Activated naive CD8-positive, alpha-beta T cell treated with anti-CD3 and anti-CD28 coated beads, Interleukin-2, amount 50 U/mL, for 24 hours (primary cell): ENCODE measurements around the gene FCF1.

Source experiments
- ATAC-seq: fragments of 150-1000 bp; cut with Tn5 transposase; one replicate; pipeline ENCODE4 v1.10.0; 2021
- DNase-seq: peaks from one replicate; pipeline ENCODE4 v3.0.0; 2021
- H3K27ac Mint-ChIP-seq: one replicate; pipeline ENCODE4 v1.8.0; 2021; ENCODE audit warnings: mild to moderate bottlenecking, mixed read lengths
- H3K27me3 Mint-ChIP-seq: one replicate; pipeline ENCODE4 v1.8.0; 2021; ENCODE audit warnings: mixed read lengths
- H3K36me3 Mint-ChIP-seq: one replicate; pipeline ENCODE4 v1.8.0; 2021; ENCODE audit warnings: low read depth, mixed read lengths
- H3K4me1 Mint-ChIP-seq: one replicate; pipeline ENCODE4 v1.8.0; 2021; ENCODE audit warnings: mixed read lengths
- H3K4me3 Mint-ChIP-seq: one replicate; pipeline ENCODE4 v1.8.0; 2021; ENCODE audit warnings: mild to moderate bottlenecking, moderate library complexity, mixed read lengths
- H3K9me3 Mint-ChIP-seq: one replicate; pipeline ENCODE4 v1.8.0; 2021; ENCODE audit warnings: mixed read lengths

FCF1 gene

DNA sequence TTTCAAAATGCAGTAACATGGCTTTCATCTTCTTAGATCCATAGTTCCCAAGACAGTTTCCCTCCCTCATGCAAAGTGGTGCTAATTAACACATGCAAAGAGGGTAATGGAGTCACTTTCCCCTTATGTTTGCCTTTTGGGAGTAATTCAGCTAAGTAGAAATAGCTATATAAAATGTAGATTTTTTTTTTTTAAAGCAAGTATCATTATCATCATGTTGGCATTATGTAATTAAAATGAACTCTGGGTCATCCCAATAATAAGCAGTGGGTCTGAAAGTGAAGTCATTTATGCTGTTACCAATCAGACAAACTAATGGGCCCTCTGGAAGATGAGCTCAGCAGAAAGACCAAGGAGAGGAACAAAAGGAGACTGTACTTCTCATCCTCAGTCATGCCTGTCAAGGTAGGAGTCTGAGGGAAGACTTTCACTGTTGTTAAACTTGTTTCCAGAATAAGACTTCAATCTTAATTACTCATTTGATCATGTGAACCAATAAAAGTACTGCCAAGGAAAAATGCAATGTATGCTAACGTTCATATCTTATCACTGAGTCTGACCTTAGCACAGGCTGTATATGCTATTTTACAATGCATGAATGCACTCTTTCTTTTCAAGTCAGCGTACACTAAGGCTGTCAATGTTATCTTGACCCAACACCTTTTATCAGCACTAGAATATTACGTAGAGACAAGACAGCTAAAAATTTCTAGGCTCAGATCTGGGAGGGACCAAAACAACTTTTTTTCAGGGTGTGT is 26.8 kb upstream of the FCF1 start:
- ATAC-seq (no peak), DNase-seq (no peak)
- Mint-ChIP-seq H3K9me3 (no peaks in the 10 kb centered on the region), H3K4me1 (peaks cover 19% of the 10 kb centered on the region), H3K27me3 (no peaks in the 10 kb centered on the region), H3K36me3 (peaks cover 45% of the 10 kb centered on the region), H3K27ac (no peak overlapping the region), H3K4me3 (no peak overlapping the region)

DNA sequence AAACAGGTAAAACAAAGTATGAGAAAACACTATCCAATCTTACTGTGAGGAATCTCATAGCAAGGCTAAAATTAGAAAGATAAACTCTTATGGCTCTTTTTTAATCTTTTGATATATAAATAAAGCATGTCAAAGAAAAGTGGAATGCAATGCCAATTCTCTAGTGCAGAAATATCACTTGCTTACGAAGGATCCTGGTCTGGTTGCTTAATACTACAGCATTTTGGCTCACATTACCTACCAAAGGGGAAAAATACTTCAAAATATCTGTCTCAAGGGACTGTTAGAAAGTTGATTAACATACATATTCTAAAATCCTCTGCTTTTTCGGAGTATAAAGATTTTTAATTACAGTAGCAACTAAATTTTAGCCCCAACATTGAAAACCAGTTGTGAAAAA is 21.5 kb upstream of the FCF1 start:
- H3K27ac Mint-ChIP-seq = no peak overlapping the region
- no peaks in the 10 kb centered on the region for H3K4me1 Mint-ChIP-seq
- ATAC-seq (no peak), DNase-seq (no peak)
- H3K4me3 Mint-ChIP-seq = no peak overlapping the region
- peaks cover 17% of the 10 kb centered on the region for H3K36me3 Mint-ChIP-seq
- no peaks in the 10 kb centered on the region for H3K9me3 Mint-ChIP-seq
- no peaks in the 10 kb centered on the region for H3K27me3 Mint-ChIP-seq

- ATAC-seq = no peak
- DNase-seq = no peak
- H3K4me1 Mint-ChIP-seq = no peaks in the 10 kb centered on the region
- H3K9me3 Mint-ChIP-seq = no peaks in the 10 kb centered on the region
- H3K36me3 Mint-ChIP-seq = peaks cover 18% of the 10 kb centered on the region
- H3K27ac Mint-ChIP-seq = no peak overlapping the region
- H3K4me3 Mint-ChIP-seq = no peak overlapping the region
- H3K27me3 Mint-ChIP-seq = no peaks in the 10 kb centered on the region
Observed at GRCh38 chr14:74693191-74693590, 19.8 kb upstream of the FCF1 start.

- Mint-ChIP-seq H3K27me3 (no peaks in the 10 kb centered on the region), H3K9me3 (no peaks in the 10 kb centered on the region), H3K4me1 (no peaks in the 10 kb centered on the region), H3K4me3 (no peak overlapping the region), H3K27ac (no peak overlapping the region), H3K36me3 (peaks cover 11% of the 10 kb centered on the region)
- no peak for DNase-seq
- ATAC-seq = no peak
Observed at GRCh38 chr14:74695406-74695805, 17.5 kb upstream of the FCF1 start.

GRCh38 chr14:74697011-74697410 is 15.9 kb upstream of the FCF1 start:
- ATAC-seq = no peak
- peaks cover 14% of the 10 kb centered on the region for H3K36me3 Mint-ChIP-seq
- no peak overlapping the region for H3K27ac Mint-ChIP-seq

GRCh38 chr14:74697543-74697942 is 15.4 kb upstream of the FCF1 start:
- Mint-ChIP-seq H3K4me1 (no peaks in the 10 kb centered on the region), H3K36me3 (peaks cover 19% of the 10 kb centered on the region), H3K27me3 (no peaks in the 10 kb centered on the region), H3K4me3 (no peak overlapping the region), H3K27ac (no peak overlapping the region), H3K9me3 (peaks cover 1% of the 10 kb centered on the region)
- ATAC-seq = peak; percentile 24
- no peak for DNase-seq

More at GRCh38 chr14:74697011-74697410, 15.9 kb upstream of the FCF1 start:
- no peaks in the 10 kb centered on the region for H3K27me3 Mint-ChIP-seq
- no peaks in the 10 kb centered on the region for H3K4me1 Mint-ChIP-seq
- no peak for DNase-seq
- no peaks in the 10 kb centered on the region for H3K9me3 Mint-ChIP-seq
- H3K4me3 Mint-ChIP-seq = no peak overlapping the region

DNA sequence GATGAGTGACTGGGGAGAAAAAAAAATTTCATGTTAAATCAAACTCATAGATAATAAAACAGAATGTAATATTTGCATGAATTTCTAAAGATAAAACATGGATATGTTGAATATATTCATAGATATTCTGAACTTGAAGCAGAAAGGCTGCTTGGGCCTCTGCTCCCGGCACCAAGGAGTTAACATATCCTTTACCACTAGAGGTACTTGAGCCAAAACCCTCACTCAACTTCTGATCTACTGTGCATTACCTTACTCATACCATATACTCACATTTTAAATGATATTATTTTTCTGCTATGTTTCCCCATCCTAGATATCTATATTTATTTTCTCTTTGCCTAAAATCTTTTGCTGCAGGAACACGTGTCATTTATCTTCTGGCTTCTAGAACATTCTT is 15.0 kb upstream of the FCF1 start:
- ATAC-seq = no peak
- Mint-ChIP-seq H3K27me3 (no peaks in the 10 kb centered on the region), H3K36me3 (peaks cover 23% of the 10 kb centered on the region), H3K4me1 (peaks cover 2% of the 10 kb centered on the region), H3K9me3 (peaks cover 6% of the 10 kb centered on the region), H3K4me3 (no peak overlapping the region), H3K27ac (no peak overlapping the region)
- no peak for DNase-seq

DNA sequence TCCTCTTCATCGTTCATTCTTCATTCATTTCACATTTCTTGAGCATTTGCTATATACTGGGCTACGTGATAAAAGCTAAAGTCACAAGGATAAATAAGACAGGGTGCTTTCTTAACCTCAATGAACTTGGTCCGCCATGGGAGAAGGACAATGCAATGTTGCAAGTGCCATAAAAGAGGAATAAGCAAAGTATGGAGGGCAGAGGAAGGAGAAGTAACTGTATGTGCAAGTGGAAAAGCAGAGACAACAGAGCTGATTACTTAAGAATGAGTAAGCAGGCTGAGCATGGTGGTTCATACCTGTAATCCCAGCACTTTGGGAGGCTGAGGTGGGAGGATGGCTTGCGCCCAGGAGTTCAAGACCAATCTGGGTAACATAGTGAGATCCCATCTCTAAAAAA is 14.5 kb upstream of the FCF1 start:
- no peaks in the 10 kb centered on the region for H3K27me3 Mint-ChIP-seq
- H3K9me3 Mint-ChIP-seq = peaks cover 7% of the 10 kb centered on the region
- H3K36me3 Mint-ChIP-seq = peaks cover 27% of the 10 kb centered on the region
- H3K4me1 Mint-ChIP-seq = peaks cover 3% of the 10 kb centered on the region
- H3K27ac Mint-ChIP-seq = peak overlapping the region; percentile 3
- no peak for ATAC-seq
- no peak for DNase-seq
- H3K4me3 Mint-ChIP-seq = no peak overlapping the region

- no peak for DNase-seq
- peaks cover 35% of the 10 kb centered on the region for H3K36me3 Mint-ChIP-seq
Observed at GRCh38 chr14:74702293-74702692, 10.7 kb upstream of the FCF1 start.

GRCh38 chr14:74703043-74703442 is 9.9 kb upstream of the FCF1 start:
- ATAC-seq (no peak), DNase-seq (no peak)
- Mint-ChIP-seq H3K4me1 (peaks cover 14% of the 10 kb centered on the region), H3K27me3 (no peaks in the 10 kb centered on the region), H3K27ac (no peak overlapping the region), H3K4me3 (no peak overlapping the region), H3K36me3 (peaks cover 35% of the 10 kb centered on the region), H3K9me3 (peaks cover 7% of the 10 kb centered on the region)

More at GRCh38 chr14:74702293-74702692, 10.7 kb upstream of the FCF1 start:
- no peak overlapping the region for H3K4me3 Mint-ChIP-seq
- peaks cover 13% of the 10 kb centered on the region for H3K4me1 Mint-ChIP-seq
- H3K9me3 Mint-ChIP-seq = peaks cover 7% of the 10 kb centered on the region
- no peak for ATAC-seq
- H3K27ac Mint-ChIP-seq = no peak overlapping the region
- no peaks in the 10 kb centered on the region for H3K27me3 Mint-ChIP-seq

DNA sequence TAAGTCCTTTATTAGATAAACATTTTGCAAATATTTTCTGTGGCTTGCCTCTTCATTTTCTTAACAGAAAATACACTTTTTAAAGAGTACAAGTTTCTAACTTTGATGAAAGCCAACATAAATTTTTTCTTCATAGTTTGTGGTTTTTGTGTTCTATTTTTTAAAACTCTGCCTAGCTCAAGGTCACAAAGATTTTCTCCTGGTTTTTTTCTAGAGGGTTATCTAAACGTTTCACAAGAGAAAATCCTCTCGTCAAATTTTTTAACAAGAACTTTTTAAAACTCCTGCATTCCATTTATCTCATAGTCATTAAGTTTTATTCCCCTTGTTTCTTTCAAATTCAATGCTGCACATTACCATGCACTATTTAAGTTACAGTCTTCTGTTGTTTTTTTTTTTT is 8.3 kb upstream of the FCF1 start:
- H3K36me3 Mint-ChIP-seq = peaks cover 31% of the 10 kb centered on the region
- H3K27me3 Mint-ChIP-seq = no peaks in the 10 kb centered on the region
- DNase-seq (no peak), ATAC-seq (no peak)
- H3K27ac Mint-ChIP-seq = no peak overlapping the region
- no peak overlapping the region for H3K4me3 Mint-ChIP-seq
- H3K9me3 Mint-ChIP-seq = peaks cover 7% of the 10 kb centered on the region
- H3K4me1 Mint-ChIP-seq = peaks cover 22% of the 10 kb centered on the region

DNA sequence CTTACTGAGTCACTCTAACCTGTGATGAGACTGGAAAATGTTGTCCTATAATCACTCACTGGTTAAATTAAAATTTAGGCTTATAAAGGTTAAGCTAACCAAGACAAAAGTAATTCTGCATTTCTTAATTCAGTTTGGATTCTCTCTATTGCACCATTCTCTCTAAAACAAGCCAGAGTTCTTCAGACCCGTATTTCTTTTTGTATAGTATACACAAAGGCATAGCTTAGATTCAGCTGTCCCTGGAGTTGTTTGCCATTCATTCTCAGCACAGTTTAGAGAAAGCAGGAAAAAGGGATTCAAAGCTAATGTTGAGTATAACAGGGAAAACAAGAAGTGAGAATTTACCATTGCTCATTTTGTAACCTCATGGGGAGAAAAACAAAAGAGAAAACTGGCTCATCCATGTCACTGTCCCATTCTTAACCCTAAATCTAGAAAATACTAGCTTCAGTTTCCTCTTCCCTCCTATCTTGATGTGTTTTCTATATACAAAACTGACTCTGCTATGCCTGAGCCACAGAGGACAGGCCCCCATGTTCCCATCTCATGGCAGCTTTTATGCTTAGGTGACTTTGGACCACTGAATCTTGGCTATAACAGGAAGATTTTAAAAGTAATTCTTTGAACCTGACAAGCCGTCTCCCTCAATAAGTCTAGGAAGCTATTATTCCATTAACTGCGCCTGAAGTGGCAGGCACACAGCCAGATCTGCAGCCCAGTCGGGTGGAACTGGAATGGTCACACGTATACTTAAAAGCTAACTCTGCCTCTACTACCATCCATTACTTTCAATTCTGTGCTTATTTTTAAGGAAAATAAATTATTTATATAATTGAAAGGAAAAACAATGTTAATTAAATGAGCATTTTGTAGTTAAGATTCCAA is 7.1 kb upstream of the FCF1 start:
- H3K4me1 Mint-ChIP-seq = peaks cover 33% of the 10 kb centered on the region

GRCh38 chr14:74710480-74710879 is 2.5 kb upstream of the FCF1 start:
- no peaks in the 10 kb centered on the region for H3K27me3 Mint-ChIP-seq
- no peak for ATAC-seq
- peaks cover 52% of the 10 kb centered on the region for H3K4me1 Mint-ChIP-seq
- H3K4me3 Mint-ChIP-seq = peak overlapping the region; percentile 28
- H3K9me3 Mint-ChIP-seq = no peaks in the 10 kb centered on the region
- H3K27ac Mint-ChIP-seq = no peak overlapping the region
- H3K36me3 Mint-ChIP-seq = peaks cover 9% of the 10 kb centered on the region
- no peak for DNase-seq

More for the DNA sequence above, 7.1 kb upstream of the FCF1 start:
- DNase-seq (no peak), ATAC-seq (no peak)
- H3K27me3 Mint-ChIP-seq = no peaks in the 10 kb centered on the region
- H3K9me3 Mint-ChIP-seq = peaks cover 7% of the 10 kb centered on the region
- H3K4me3 Mint-ChIP-seq = no peak overlapping the region
- no peak overlapping the region for H3K27ac Mint-ChIP-seq
- H3K36me3 Mint-ChIP-seq = peaks cover 31% of the 10 kb centered on the region

- ATAC-seq = no peak
- H3K9me3 Mint-ChIP-seq = no peaks in the 10 kb centered on the region
- peaks cover 47% of the 10 kb centered on the region for H3K4me1 Mint-ChIP-seq
- H3K4me3 Mint-ChIP-seq = peak overlapping the region; percentile 100
- H3K27me3 Mint-ChIP-seq = no peaks in the 10 kb centered on the region
- DNase-seq = no peak
- no peak overlapping the region for H3K27ac Mint-ChIP-seq
- H3K36me3 Mint-ChIP-seq = peaks cover 18% of the 10 kb centered on the region
Observed at GRCh38 chr14:74711651-74712050, 1.3 kb upstream of the FCF1 start.

DNA sequence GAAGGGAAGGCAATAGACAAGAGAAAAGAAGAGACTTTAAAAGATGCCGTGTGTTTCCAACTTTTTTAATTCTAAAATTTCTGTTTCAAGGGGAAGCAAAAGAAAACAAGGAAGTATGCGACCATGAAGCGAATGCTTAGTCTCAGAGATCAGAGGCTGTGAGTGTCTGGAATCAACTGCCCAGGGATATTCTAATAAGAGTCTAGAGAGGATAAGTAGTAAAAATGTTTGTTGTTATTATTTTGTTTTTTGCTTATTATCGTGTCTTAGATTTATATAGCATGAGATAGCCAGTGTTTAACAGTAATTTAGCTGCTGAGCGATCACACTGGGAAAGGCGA is 421 bp downstream of the FCF1 start:
- DNase-seq = no peak
- peaks cover 46% of the 10 kb centered on the region for H3K4me1 Mint-ChIP-seq
- H3K36me3 Mint-ChIP-seq = peaks cover 22% of the 10 kb centered on the region
- H3K27ac Mint-ChIP-seq = peak overlapping the region; percentile 99
- H3K4me3 Mint-ChIP-seq = peak overlapping the region; percentile 100
- no peaks in the 10 kb centered on the region for H3K27me3 Mint-ChIP-seq
- no peak for ATAC-seq
- H3K9me3 Mint-ChIP-seq = no peaks in the 10 kb centered on the region
